Gastroesophageal sphincter (tissue), 3 donors: Measurements from ENCODE around the gene TUBB2B.
A peak's percentile ranks its signal among the peaks of the same experiment; 100 is the strongest.

Source experiments
- CTCF ChIP-seq, 4 experiments: fragments of 200-600 bp in 2 of 4; fragments of 450-650 bp in 2 of 4; sonication (generic) in 1 of 4; IDR thresholded peaks; one replicate each; pipeline ENCODE4 v1.5.1; 2017 to 2019; ENCODE audit warnings: antibody characterized with exemption in 4 of 4, mild to moderate bottlenecking in 2 of 4, moderate library complexity in 2 of 4
- POLR2A ChIP-seq, 2 donors: fragments of 450-650 bp; IDR thresholded peaks; one replicate each; pipeline ENCODE4 v1.6.1; 2017; ENCODE audit warnings: antibody characterized with exemption in 2 of 2, mild to moderate bottlenecking in 2 of 2, moderate library complexity in 1 of 2
- POLR2AphosphoS5 ChIP-seq: sonication (generic); formaldehyde crosslinking; IDR thresholded peaks from one replicate; pipeline ENCODE4 v1.6.1; 2017; ENCODE audit warnings: antibody characterized with exemption

- no peak for TF ChIP-seq POLR2A (IDR thresholded peaks at IDR 0.05)
- peak in 1 of 4 experiments; percentile 14 for TF ChIP-seq CTCF (IDR thresholded peaks at IDR 0.05)
- TF ChIP-seq POLR2AphosphoS5 = no peak
Observed at GRCh38 chr6:3259491-3259958, 32.1 kb upstream of the TUBB2B start.
